NCI-H1105 treated with DMSO at 0.1 percent for 48 hours (cell line): ENCODE measurements around the gene SPATA45.

Source experiments
- DNase-seq: peaks from one replicate; lab custom pipeline; 2025; lab: John Stamatoyannopoulos, UW

SPATA45 gene

GRCh38 chr1:212828395-212828794 is 19.1 kb downstream of the SPATA45 start:
- no peak for DNase-seq

DNA sequence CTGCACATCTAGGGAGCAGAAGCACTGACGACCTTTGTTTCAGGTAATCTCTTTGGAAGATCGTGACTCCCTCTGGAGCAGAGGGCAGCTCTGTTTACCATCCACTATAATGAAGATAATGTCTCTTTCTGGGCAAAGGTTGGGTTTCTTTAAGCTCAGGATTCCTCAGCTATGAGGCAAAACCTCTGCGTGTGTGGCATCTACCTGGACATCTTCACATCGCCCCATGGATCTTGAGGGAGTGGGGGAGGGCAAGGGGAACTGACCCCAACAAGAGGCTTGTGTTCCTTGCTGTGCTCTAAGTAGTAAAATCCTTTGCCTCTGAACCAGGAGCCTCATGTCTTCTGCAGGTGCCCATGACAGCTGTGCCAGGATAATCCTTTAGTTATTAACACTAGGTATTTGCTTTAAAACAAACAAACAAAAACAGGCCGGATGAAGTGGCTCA is 19.6 kb downstream of the SPATA45 start:
- no peak for DNase-seq

DNA sequence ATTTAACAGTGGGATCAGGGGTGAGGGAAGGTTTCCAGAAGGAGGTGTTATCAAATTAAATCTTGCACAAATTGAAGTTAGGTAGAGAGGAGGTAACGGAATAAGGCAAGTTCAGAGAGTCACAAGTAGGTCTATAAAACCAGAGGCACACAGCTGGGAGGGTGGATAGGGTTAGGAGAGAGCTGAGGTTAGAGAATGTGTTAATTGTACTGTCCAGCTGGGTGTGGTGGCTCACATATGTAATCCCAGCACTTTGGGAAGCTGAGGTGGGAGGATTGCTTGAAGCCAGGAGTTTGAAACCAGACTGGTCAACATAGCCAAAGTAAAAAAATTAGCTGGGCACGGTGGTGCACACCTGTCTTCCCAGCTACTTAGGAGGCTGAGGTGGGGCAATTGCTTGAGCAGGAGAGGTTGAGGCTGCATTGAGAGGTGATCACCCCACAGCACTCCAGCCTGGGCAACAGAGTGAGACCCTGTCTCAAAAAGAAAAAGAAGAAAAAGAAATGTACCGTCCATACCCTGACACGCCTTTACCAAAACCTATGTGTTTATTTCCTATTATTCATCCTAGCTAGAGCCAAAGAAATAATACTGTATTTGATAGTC is 20.2 kb downstream of the SPATA45 start:
- no peak for DNase-seq

DNA sequence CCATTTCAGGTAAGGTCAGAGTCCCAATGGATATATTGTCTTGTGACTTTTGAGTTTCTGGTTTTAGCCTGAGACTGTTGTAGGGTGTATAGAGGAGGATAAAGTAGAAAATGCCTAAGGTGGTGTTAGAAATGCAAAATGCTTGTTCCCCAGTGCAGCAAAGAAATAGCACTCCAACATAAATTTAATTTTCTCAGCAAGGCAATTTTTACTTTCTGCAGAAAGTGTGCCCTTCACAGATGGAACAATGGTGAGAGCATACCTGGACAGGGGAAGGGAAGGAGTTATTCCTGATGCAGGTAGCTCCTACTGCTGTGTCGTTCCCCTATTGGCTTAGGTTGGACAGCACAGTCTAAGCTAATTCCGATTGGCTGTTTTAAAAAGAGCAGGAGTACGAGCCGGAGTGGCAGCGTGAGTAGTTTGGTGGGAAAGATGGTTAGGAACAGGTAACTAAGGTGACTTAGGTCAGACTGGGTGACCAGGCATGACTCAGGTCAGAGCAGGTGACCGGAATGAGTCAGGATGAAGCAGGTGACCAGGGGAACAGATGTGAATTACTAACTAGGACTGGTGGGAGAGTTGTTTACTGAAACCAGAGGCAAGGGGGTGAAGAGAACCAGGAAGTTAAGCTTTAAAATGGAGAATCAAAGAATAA is 21.5 kb downstream of the SPATA45 start:
- DNase-seq = no peak

DNA sequence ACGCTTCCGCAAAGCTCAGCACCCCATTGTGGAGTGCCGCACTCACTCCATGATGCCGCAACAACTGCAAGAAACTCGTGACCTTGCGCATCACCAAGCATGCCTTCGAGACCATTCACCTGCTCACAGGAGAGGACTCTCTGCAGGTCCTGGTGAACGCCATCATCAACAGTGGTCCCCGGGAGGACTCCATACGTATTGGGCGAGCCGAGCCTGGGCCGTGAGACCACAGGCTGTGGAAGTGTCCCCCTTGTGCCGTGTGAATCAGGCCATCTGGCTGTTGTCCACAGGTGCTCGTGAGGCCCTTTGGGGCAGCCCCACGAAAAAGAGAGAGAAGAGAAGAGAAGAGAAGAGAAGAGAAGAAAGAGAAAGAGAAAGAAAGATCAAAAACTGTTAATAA is 23.2 kb downstream of the SPATA45 start:
- DNase-seq = no peak

DNA sequence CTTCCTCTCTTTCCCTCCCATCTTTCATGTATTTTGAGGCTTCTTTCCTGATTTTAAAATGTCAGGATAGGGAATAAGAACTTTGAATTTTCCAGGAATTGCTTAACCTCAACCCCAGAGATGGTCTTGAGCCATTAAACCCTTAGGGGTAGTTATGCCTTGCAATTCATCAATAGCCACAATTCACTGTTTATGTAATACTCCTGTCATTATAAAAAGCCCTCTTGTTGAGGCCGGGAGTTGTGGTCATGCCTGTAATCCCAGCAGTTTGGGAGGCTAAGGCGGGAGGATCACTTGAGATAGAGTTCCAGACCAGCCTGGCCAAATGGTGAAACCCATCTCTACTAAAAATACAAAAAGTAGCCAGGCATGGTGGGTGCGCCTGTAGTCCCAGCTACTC is 24.5 kb downstream of the SPATA45 start:
- no peak for DNase-seq

GRCh38 chr1:212820969-212821368 is 26.5 kb downstream of the SPATA45 start:
- no peak for DNase-seq

- no peak for DNase-seq
These were observed 27.7 kb downstream of the SPATA45 start for GRCh38 chr1:212819726-212820125.

GRCh38 chr1:212816567-212817278 is 30.7 kb downstream of the SPATA45 start:
- no peak for DNase-seq

DNA sequence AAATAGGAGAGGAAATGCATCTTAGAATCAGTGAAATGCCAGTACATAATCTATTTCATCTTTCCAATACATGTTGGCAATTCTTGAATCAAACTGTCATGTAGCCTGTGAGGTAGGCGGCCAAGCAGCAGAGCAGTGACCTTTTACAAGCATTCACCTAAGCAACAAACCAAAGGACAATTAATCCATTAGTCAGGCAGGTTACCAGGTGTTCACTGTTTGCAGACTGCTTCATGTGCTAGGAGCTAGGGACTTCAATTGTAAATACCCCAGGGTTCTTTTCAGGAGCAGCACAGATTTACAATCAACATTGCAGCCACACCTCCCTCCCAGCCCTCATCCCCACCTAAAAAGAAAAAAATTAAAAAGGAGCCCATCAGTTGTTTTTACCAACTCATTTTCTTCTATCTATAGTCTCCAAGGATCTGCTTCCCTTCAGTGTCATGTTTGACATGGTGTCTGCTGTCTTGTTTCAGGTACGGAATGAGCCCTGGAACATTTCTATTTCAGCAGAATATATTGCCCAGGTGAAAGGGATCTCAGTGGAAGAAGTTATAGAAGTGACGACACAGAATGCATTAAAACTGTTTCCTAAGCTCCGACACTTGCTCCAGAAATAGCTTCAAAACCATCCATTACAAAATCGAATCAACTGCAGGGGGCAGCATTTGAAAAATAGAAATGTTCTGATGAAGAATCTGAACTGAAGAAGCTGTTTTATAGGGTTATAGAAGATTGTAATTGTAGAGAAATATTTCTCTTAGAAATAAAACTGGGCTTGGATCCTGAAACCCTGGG is 32.7 kb downstream of the SPATA45 start:
- peak; percentile 18 for DNase-seq

GRCh38 chr1:212805767-212806166 is 41.7 kb downstream of the SPATA45 start:
- no peak for DNase-seq

DNA sequence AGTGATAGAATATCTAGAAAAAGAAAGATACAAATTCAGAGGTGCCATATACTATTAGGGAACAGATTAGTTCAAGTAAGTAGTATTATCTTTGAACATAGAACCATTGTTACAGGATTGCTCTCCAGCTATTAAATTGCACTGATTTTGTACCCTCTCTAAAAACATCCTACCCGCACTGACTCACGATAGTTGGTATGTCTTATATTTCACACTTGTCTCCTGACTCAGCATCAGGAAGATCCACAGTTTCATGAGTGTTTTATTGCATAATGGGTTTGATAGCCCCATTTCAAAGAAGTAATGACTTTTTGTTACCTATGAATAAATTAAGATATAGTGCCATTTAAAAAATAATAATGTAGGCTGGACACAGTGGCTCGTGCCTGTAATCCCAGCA is 49.8 kb downstream of the SPATA45 start:
- no peak for DNase-seq

GRCh38 chr1:212794561-212795014 is 52.9 kb downstream of the SPATA45 start:
- no peak for DNase-seq

DNA sequence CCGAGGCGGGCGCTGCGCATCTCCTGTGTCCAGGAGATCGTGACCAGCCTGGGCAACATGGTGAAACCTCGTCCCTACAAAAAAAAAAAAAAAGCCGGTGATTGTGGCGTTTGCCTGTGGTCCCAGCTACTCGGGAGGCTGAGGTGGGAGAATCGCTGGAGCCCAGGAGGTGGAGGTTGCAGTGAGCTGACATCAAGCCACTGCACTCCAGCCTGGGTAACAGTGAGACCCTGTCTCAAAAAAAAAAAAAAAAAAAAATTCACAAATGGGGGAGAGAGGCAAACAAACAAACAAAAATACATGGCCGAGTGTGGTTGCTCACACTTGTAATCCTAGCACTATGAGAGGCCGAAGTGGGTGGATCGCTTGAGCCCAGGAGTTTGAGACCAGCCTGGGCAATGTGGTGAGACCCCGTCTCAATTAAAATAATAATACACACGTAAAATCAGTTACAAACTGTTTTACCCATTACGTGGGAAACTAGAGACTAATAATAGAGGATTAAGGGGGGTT is 55.0 kb downstream of the SPATA45 start:
- DNase-seq = no peak

DNA sequence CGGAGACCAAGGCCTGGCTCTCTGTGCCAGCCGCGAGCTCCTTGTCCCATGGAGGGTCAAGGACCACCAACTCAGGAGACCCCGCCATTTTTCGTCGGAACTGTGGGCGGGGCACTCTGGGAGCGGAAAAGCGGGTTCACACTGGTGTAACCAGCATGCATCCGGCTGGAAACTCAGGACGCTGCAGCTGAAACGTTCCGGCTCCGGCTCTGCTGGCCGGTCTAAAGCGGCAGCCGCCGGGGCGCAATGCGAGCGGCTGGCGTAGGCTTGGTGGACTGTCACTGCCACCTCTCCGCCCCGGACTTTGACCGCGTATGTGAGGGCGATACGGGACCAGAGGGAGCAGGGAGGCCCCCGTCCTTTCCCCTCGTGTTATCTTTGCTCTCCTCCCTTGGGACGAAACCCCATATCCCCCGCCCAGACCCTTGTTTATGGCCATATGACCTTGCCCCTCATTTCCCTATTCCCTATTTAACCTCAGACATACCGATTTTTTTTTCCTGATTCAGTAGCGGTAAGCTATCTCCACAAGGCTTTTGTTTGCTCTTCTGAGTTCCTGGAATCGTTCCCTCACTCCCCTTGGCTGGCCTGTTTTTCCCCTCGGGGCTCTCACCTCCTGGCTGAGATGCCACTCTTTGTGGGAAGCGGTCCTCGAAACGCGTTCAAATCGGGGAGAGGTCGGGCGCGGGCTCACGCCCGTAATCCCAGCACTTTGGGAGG is 55.6 kb downstream of the SPATA45 start, which contains the start of the genes NSL1 and TATDN3:
TSS of gene NSL1 (minus strand) at position 102 of the 720 bp plus-strand sequence. CDS start at position 88, 14 bp downstream.
TSS of gene TATDN3 (plus strand) at position 219 of the 720 bp plus-strand sequence. CDS start at position 247, 28 bp downstream.
- peak; percentile 88 for DNase-seq

DNA sequence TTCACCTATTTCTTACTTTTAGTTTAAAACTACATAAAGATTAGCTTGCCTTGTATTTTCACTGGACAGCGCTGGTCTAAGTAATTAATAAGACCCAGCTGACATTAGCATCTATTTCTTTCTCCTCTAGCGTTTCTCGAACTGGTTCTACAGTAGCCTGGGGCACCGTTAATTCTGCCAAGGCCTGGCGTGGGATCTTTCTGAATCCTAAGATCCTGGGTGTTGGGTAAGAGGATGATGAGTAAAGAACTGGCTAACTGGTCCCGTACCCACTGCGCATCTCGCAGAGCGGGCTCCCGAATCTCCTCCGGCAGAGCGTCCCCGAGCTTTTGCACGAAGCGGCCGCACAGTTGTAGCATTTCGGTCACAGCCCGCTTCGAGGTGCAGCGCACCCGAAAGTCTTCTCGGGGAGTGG is 56.2 kb downstream of the SPATA45 start:
- DNase-seq = peak; percentile 83

DNA sequence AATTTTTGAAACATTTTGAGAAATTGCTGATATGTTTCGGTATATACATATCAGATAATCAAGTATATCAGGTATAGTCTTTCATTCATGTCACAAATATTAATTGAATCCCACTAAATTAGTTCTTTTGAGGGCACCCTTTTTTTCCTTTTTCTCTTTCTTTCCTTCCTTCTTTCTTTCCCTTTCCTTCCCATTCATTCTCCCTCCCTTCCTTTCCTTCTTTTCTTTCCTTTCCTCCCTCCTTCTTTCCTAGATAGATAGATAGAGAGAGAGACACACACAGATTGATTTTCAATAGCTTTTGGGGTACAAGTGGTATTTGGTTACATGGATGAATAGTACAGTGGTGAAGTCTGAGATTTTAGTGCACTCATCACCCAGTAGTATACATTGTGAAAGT is 61.6 kb downstream of the SPATA45 start:
- DNase-seq = no peak

DNA sequence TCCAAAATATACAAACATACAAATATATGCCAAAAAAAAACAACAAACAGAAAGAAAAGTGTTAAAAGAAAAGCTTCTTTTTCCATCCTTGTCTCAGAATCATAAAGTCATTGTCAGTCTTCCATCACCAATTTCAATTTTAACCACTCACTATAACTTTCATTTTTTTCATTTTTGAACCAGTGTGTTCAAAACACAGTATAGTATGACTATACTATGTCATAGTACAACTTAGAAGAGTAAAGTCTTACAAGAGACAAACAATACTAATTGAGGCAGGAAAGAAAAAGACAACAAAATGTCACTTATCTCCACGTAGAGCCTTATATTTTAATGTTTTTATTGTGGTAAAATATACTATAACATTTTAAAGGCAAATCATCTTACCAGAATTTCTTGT is 63.5 kb downstream of the SPATA45 start:
- DNase-seq = no peak

GRCh38 chr1:212782422-212783154 is 64.9 kb downstream of the SPATA45 start:
- peak; percentile 49 for DNase-seq

DNA sequence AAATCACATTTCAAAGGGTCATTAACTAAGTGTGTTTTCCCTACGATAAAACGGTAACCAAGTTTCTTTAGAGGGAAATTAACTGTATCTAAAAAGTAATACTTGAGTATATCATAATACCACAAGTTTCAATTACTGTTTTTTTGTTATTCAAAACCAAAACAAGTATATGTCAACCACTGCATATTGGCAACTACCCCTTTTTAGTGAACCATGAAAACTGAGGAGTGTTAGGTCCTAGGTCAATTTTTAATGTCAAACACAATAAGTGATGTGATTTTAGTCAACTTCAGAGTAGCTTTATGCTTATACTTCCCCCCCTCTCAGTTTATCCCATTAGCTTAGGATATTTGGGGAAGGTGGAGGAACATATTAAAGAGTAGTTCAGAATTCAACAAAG is 66.2 kb downstream of the SPATA45 start:
- DNase-seq = no peak
